Heart left ventricle (tissue), 13 donors: ENCODE measurements around the gene ADARB1.

Experiments
- POLR2A ChIP-seq, 2 donors: fragments of 450-650 bp; IDR thresholded peaks; one replicate each; pipeline ENCODE4 v1.6.1; 2017; ENCODE audit warnings: antibody characterized with exemption in 2 of 2, mild to moderate bottlenecking in 2 of 2, moderate library complexity in 2 of 2
- TF ChIP-seq, protein P1 (sequence below), 12 donors: fragments of 200-600 bp; sonication (generic) in 4 of 12; IDR thresholded peaks; one replicate each; pipeline versions ENCODE4 v1.5.0 to v1.8.0; 2018 to 2022; ENCODE audit warnings: antibody characterized with exemption in 12 of 12, mild to moderate bottlenecking in 5 of 12
- donor health status: ischemic (EF 13 %, LVEDD 7.1; RV severe dilation, severe dysfunction).
- donor health status: DM: no; HTN: yes; CAD: no.
- donor health status: DM: no; HTN: no; CAD: no.
- donor health status: ischemic (EF 25% LVEDD 6.9; RV normal size, moderate dysfunction).
- donor health status: ischemic (EF 25% LVEDD 5.7; RV mildly dilated, moderate dysfunction).
- donor health status: ischemic (EF 35%, LVEDD 5.7; RV mildly dilated, moderate dysfunction).
- donor health status: nonischemic (EF 11% LVEDD 7.7; RV severe dilation, severe dysfunction).
- donor health status: DM: yes; HTN: yes; CAD: no.
- donor health status: PGD.
- donor health status: ischemic (EF 29% LVEDD 5.4; RV normal size, mild dysfunction).
- donor health status: nonischemic (EF 23%, LVEDD 6.1; RV moderate dilation, normal function).

GRCh38 chr21:45250272-45250671, 175.9 kb downstream of the ADARB1 start:
- TF ChIP-seq, protein P1, sequence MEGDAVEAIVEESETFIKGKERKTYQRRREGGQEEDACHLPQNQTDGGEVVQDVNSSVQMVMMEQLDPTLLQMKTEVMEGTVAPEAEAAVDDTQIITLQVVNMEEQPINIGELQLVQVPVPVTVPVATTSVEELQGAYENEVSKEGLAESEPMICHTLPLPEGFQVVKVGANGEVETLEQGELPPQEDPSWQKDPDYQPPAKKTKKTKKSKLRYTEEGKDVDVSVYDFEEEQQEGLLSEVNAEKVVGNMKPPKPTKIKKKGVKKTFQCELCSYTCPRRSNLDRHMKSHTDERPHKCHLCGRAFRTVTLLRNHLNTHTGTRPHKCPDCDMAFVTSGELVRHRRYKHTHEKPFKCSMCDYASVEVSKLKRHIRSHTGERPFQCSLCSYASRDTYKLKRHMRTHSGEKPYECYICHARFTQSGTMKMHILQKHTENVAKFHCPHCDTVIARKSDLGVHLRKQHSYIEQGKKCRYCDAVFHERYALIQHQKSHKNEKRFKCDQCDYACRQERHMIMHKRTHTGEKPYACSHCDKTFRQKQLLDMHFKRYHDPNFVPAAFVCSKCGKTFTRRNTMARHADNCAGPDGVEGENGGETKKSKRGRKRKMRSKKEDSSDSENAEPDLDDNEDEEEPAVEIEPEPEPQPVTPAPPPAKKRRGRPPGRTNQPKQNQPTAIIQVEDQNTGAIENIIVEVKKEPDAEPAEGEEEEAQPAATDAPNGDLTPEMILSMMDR (IDR thresholded peaks at IDR 0.05): no peak
- TF ChIP-seq POLR2A (IDR thresholded peaks at IDR 0.05): no peak
